ENCODE measurements around the gene OR10H2.

DNA sequence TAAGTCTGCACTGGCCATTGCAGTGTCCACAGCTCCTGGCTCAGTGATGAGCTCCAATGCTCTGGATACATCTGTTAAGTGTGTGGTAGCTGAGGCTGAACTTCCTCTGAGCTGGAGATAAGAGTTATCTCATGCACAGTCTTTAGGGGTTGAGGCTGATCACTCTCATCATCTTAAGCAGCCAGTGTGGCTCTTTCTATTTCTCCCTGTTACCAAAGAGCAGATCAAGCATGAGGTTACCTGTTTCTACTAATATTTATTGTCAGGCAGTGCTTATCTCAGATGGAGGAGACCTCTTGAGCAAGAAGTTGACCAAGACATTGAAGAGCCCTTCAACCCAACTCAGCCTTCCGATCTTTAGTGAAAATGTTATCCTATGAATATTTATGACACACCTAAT, 6.6 kb upstream of the OR10H2 start:
- TF ChIP-seq EP300 (conservative IDR thresholded peaks at IDR 0.05; ENCODE audit: poor library complexity, severe bottlenecking) (no peak), POLR2AphosphoS5 (IDR thresholded peaks at IDR 0.05) (no peak)

Measured in neural cell (in vitro differentiated cells).